GM21367 (cell line): ENCODE data around the gene FANCG.

Experiments used
- ATAC-seq: cut with Tn5 transposase; IDR thresholded peaks from one replicate; pipeline ENCODE4 v1.9.1; 2021; ENCODE audit not compliant: unreplicated experiment

The FANCG gene

DNA sequence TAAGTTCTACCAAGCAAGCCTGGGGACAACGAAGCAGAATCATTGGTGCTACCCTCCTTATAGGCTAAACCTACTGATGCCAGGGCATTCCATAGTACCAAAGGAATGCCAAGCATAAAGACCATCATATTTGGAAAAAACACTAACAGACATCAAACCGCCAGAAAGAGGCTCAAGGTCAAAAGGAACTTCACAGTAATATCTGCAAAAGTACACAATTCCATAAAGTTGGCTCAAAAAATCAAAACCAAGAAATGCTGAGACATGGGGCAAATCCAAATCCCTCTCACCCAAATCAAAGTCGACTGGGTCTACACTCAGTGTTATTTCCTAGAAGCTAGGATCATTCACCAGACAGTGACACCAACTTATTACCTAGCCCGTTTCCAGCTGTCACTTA lies 10.7 kb downstream of the FANCG start:
- ATAC-seq, result no peak

DNA sequence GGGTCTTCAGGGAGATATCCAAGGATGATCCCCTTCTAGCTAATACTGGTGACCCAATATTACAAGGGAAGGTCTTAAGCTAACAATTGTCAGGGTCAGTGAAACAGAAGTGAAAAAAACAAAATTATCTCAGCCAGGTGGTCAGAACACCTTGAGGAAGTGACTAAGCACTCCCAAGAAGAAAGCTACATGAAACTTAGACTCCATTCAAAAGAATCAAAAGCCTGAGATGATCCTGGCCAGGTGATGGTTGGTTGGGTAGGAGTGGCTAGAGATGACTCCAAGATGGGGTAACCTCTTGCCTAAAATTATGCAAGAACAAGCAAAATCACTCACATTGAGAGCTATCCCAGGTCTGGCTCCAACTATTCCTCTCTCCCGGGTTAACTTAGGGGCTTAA lies 12.7 kb downstream of the FANCG start:
- no peak for ATAC-seq

DNA sequence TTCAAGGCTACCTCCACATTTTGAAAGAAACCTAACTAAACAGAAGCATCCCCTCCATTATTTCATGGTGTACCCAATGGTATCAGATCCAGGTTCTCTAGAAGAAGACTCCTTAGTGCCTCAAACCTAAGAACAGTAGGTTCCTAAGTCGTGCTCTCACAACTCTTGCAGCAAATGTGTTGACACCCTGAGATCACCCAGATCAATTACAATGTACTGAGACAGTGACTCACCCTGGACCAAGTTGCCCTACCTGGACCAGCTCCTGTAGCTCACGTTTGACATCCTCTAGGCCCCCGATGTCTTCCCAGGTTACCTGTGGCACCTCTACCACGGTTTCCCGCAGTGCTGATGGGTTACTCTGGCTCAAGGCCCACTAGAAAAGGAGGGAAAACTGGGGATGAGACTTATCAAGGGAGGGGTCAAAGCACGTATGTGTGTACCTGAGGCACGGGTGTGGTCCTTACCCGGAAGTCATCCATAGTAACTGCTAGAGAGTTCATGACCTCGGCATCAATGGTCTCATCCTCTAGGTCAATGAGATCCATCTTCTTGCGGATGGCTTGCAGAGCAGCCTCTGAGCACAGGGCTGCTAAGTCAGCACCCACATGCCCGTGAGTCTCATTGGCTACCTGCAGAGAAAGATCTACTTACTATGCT lies 19.1 kb downstream of the FANCG start:
- no peak for ATAC-seq

GRCh38 chr9:35059438-35059837 lies 20.3 kb downstream of the FANCG start:
- no peak for ATAC-seq

- no peak for ATAC-seq
Measured at GRCh38 chr9:35057271-35057620, 22.5 kb downstream of the FANCG start.

DNA sequence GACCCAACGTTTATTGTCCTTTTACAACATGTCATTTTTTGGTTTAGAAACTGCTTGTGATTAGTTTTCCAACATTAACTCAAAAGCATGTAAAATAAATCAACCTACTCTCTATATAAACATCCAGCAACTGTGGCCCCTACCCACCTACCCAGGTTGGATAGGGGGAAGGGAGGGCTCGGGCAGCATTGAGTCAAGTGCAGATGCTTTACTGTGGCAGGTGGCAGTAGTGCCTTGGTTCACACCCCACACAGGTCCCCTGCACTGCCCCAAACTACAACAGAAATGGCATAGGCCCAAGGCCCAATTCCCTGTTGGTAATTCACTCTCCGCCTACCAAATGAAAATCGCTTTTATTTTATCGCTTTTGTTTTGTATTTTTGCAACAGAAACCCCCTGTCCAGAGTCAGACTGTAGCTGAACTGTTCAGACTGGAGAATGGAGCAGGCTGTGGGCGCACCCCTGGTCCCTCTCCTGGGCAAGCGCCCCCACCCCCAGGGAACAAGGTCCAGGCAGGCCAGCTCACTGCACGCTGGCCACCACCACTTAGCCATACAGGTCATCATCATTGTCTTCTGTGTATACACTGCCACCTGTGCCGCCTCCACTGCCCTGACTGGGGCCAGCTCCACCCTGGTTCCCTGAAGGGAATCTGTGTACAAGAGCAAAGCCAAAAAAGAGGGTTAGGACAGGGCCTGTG lies 23.0 kb downstream of the FANCG start:
- no peak for ATAC-seq

GRCh38 chr9:35054871-35055644 lies 24.7 kb downstream of the FANCG start:
- ATAC-seq, result no peak

GRCh38 chr9:35054185-35054835 lies 25.4 kb downstream of the FANCG start:
- ATAC-seq, result no peak

GRCh38 chr9:35051069-35051967 lies 28.4 kb downstream of the FANCG start:
- no peak for ATAC-seq

GRCh38 chr9:35048511-35048910 lies 31.2 kb downstream of the FANCG start:
- no peak for ATAC-seq

DNA sequence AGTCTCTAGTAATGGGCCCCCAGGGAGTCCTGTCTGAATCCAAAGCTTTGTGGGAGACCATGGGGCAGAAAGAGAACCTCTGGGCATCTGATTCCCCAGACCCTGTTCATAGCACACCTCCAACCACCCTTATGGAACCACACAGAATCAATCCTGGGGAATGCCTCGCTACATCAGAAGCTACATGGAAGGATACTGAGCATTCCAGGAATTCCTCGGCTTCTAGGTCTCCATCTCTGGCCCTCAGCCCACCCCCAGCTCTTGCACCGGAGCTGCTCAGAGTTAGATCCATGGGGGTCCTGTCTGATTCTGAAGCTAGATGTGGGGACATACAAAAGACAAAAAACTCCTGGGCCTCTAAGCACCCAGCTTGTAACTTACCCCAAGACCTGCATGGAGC lies 35.7 kb downstream of the FANCG start:
- no peak for ATAC-seq

DNA sequence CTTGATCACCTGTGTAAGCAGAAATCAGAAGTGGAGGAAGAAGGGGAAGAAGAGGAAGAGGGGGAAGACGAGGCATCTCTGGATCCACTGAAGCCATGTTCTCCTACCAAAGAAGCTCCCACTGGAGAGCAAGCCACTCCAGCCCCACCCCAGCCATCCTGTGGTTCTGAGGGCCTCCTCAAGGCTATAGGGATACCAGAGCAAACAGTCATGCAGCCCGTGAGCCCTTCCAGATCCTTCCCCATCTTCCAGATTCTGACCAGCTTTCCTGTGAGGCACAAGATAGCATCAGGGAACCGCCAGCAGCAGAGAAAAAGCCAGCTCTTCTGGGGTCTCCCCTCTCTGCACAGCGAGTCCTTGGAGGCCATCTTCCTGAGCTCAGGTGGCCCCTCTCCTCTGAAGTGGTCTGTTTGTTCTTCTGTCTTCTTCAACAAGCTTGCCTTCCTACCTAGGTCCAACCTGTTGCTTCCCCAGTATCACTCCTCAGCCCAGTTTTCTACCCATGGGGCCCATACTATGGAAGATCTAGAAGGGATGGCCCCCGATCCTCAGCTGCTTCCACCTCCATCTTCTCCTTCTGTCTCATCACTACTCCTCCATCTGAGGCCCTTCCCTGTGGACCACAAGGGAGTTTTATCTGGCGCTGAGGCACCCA lies 36.7 kb downstream of the FANCG start:
- no peak for ATAC-seq

GRCh38 chr9:35042081-35042604 lies 37.6 kb downstream of the FANCG start:
- no peak for ATAC-seq

GRCh38 chr9:35035851-35036701 lies 43.7 kb downstream of the FANCG start:
- ATAC-seq, result no peak

DNA sequence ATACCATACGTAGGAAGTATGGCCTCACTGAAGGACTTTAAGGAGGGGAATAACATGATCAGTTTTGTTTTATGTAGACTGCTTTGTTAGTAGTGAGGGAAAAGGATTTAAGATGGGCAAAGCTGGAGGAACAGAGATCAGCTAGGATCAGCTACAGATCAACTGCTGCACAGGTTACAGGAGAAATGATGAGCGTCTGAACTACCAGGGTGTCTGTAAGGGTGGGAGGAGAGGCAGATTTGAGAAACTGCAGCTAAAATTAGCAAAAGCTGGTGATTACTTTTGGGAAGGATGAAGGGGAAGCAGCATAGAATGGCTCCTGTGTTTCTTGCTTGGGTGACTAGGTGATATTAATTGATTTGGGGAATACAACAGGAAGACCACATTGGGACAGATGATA lies 46.6 kb downstream of the FANCG start:
- ATAC-seq, result no peak

GRCh38 chr9:35029852-35030251 lies 49.9 kb downstream of the FANCG start:
- ATAC-seq, result no peak

DNA sequence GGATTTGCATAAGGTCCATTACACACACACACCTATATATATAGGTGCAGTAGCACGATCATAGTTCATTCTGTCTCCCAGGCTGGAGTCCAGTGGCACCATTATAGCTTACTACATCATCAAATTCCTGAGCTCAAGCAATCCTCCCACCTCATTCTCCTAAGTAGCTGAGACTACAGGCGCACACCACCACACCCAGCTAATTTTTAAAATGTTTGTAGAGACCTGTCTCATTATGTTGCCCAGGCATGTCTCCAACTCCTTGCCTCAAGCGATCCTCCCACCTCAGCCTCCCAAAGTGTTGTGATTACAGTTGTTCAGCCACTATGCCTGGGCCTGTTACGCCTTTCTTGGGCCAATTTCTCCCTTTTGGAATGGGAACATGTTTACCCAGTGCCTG lies 50.5 kb downstream of the FANCG start:
- no peak for ATAC-seq

GRCh38 chr9:35028341-35028740 lies 51.4 kb downstream of the FANCG start:
- ATAC-seq, result no peak

GRCh38 chr9:35027860-35028259 lies 51.9 kb downstream of the FANCG start:
- no peak for ATAC-seq
